HG03108 (cell line): ENCODE data around the gene RPF1.
"Not testable (repeated sequence)": the region's sequence is repeated elsewhere in the genome, so short reads cannot be mapped to it uniquely, and the experiment has no call there.

Experiments used
- ATAC-seq: cut with Tn5 transposase; IDR thresholded peaks from one replicate; pipeline ENCODE4 v1.9.1; 2021; ENCODE audit warnings: moderate library complexity; ENCODE audit not compliant: unreplicated experiment

The RPF1 gene, protein sequence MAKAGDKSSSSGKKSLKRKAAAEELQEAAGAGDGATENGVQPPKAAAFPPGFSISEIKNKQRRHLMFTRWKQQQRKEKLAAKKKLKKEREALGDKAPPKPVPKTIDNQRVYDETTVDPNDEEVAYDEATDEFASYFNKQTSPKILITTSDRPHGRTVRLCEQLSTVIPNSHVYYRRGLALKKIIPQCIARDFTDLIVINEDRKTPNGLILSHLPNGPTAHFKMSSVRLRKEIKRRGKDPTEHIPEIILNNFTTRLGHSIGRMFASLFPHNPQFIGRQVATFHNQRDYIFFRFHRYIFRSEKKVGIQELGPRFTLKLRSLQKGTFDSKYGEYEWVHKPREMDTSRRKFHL

DNA sequence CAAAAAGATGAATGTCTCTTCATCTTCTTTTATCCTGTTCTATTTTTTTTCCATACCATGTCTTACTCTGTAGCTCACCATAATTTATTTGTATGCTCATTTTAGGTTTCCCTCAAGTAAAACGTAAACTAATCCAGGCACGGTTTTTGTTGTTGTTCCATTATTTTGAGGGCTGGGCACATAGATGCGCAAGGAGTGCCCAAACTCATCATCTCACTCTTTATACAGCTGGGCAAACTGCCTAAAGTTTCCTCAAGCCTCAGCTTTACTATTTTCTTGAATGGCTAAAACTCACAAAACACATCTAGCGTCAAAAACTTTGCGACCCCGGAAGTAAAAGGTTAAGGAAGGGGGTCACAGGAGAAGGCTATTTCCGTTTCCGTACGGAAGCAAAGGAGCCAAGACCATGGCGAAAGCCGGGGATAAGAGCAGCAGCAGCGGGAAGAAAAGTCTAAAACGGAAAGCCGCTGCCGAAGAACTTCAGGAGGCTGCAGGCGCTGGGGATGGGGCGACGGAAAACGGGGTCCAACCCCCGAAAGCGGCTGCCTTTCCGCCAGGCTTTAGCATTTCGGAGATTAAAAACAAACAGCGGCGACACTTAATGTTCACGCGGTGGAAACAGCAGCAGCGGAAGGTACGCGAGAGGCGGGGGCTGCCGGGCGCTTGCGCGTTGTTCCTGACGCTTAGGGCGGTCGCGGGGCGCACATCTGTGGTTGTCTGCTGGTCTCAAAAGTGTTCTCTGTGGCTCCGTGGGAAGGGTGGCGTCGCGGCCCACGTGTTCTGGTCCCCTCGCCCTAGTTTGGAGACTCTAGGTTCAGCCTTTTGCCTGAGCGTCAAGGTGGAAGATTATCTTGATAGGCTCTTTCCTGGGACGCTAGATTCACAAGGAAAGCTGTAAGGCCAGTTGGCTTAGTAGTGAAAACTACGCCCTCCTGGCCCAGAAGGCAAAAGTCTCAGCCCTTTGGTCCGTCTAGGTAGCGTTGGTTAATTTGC is at the start of gene RPF1:
Gene RPF1 (plus strand): TSS at position 391 of the 993 bp plus-strand sequence. CDS start 16 bp downstream, at position 407.
- ATAC-seq = peak; percentile 93

- ATAC-seq = no peak
Measured at GRCh38 chr1:84430546-84430945, 48.5 kb upstream of the RPF1 start.

- ATAC-seq = peak; percentile 57
Measured at GRCh38 chr1:84433258-84434080, 45.6 kb upstream of the RPF1 start.

DNA sequence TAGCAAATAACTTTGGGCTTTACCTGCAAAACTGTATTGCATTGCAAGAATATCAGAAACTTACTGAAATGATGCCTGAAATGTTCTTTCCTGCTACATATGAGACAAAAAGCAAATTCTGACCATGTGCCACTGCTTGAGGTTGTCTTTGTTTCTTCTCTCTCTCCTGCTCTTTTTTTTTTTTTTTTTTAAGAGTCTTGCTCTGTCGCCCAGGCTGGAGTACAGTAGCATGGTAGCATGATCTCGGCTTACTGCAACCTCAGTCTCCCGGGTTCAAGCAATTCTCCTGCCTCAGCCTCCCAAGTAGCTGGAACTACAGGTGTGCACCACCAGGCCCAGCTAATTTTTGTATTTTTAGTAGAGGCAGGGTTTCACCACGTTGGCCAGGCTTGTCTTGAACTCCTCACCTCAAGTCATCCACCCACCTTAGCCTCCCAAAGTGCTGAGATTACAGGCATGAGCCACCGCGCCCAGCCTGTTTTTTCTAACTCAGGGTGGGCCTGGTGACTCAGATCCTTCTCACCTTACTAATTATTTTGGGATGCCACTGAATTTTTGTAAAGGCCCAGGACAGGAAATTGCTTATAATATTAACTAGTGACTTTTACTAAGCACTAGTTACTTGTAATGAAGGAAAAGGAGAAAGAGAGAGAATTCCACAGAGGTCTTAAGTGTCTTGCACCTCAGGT is 44.8 kb upstream of the RPF1 start:
- peak; percentile 13 for ATAC-seq

- ATAC-seq = no peak
Measured at GRCh38 chr1:84434801-84435549, 44.1 kb upstream of the RPF1 start.

DNA sequence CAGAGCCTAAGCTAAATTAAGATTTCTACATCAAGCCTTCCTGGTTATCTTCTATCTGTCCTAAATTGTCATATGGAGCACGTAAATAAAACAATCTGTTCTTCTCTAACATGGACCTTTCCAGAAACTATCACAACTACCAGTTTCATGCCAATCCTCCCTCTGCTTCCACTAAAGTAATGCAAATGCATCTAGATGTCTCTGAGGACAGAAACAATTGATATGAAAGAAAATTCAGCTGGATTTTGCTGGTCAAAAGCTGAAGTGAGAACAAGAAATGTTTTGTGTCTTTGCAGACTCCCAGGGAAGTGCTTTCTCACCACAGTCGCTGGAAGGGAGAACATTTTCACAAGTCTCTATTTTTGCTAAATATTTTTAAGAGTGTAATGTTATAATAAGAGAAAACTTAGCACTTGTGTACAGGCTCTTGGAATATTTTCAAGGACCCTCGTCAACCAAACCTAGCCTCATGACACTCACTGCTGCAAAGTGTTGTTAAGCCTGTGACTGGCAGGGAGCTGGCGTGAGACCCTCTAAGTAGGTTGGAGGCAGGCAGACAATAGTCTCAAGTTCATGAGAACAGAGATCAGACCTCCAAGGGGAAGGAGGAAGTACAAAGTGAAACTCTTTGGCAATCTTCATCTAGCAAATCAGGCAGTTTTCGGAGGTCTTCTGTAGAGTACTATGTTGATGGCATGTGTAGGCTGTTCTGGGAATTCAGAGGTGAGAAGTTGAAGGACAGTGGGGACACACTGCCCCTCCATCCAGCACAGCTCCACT is 42.0 kb upstream of the RPF1 start:
- no peak for ATAC-seq

DNA sequence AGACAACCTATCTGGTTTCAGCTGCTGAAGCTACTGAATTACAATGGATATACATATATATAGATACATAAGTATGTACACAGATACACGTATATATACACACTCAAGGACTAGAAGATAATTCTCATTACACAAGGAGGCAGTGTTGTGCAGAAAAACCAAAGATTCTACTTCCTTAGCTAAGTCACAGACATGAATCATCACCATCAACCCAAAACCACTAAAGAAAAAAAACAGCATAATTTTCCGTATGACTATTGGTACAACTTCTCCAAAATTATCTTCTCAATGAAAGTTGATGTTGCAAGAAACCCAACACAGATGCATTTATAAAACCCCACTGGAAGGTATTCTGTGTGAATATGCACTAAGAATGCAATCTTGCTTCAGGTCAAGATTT is 36.8 kb upstream of the RPF1 start:
- ATAC-seq = peak; percentile 98

DNA sequence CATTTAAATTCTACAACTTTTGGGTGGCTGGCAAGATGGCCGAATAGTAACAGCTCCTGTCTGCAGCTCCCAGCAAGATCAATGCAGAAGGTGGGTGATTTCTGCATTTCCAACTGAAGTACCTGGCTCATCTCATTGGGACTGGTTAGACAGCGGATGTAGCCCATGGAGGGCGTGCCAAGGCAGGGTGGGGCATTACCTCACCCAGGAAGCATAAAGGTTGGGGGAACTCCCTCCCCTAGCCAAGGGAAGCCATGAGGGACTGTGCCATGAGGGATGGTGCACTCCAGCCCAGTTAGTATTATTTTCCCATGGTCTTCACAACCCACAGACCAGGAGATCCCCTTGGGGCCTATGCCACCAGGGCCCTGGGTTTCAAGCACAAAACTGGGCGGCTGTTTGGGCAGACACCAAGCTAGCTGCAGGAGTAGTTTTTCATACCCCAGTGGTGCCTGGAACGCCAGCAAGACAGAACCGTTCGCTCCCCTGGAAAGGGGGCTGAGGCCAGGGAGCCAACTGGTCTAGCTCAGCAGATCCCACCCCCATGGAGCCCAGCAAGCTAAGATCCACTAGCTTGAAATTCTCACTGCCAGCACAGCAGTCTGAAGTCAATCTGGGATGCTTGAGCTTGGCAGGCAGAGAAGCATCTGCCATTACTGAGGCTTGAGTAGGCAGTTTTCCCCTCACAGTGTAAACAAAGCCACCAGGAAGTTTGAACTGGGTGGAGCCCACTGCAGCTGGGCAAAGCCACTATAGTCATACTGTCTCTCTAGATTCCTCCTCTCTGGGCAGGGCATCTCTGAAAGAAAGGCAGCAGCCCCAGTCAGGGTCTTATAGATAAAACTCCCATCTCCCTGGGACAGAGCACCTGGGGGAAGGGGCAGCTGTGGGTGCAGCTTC is 36.1 kb upstream of the RPF1 start:
- not testable (repeated sequence) for ATAC-seq

DNA sequence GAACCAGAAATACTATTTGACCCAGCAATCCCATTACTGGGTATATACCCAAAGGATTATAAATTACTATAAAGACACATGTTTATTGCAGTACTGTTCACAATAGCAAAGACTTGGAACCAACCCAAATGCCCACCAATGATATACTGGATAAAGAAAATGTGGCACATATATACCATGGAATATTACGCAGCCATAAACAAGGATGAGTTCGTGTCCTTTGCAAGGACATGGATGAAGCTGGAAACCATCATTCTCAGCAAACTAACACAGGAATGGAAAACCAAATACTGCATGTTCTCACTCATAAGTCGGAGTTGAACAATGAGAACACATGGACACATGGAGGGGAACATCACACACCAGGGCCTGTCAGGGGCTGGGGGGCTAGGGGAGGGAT is 30.4 kb upstream of the RPF1 start:
- not testable (repeated sequence) for ATAC-seq

DNA sequence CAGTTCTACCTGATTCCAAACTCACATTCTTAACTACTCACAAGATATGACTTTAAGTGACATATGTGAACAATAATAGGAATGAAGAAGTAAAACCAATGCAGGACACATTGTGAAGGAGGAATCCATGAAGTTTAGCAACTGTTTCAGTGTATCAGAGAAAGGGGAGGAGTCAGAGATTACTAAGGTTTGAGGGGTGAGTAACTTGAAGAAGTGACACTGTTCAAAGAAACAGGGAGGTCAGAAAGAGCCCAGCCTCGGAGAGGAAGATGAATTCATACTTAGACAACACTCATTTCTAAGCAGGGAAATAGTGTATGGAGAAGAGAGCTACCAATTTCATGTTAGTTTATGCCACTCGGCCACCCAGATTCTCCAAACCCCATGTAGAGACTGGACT is 28.2 kb upstream of the RPF1 start:
- ATAC-seq = no peak

DNA sequence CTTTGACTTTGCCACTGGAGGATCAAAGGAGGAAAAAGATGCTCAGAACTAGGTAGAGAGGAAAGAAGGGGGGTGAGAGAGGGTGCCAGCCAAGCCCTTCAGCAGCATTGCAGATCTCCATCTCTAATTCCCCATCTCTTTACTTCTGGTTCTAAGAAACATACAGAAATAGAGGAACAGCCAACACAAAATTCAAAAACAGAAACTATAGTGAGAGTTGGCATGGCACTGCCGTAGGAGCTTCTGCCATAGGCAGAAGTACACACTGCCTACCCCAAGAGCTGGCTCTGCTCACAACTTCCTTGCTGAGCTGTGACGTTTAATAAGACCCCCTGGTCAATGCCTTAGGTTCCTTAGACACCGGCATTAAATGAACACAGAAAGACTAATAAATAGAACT is 26.6 kb upstream of the RPF1 start:
- no peak for ATAC-seq

GRCh38 chr1:84462118-84462517 is 16.9 kb upstream of the RPF1 start:
- ATAC-seq = no peak

- no peak for ATAC-seq
Measured at GRCh38 chr1:84467298-84467697, 11.8 kb upstream of the RPF1 start.

- no peak for ATAC-seq
Measured at GRCh38 chr1:84476225-84476624, 2.8 kb upstream of the RPF1 start.

DNA sequence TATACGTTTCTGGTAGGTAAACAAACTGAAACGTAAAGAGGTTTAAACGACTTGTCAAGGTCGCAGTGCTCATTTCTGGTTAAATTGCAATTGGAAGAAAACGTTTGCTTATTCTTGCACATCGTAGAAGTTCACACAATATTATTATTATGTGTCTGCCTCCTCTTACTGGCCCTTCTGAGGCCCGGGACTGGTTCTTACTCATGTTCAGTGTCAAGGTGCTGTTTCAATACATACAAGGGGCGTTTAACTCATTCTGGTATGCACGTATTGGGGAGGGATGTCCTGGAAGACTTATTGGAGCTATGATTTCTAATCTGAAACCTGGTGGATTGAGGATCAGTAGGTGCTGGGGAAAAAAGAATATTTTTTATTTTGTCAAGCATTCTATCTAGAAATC is 932 bp downstream of the RPF1 start:
- no peak for ATAC-seq

DNA sequence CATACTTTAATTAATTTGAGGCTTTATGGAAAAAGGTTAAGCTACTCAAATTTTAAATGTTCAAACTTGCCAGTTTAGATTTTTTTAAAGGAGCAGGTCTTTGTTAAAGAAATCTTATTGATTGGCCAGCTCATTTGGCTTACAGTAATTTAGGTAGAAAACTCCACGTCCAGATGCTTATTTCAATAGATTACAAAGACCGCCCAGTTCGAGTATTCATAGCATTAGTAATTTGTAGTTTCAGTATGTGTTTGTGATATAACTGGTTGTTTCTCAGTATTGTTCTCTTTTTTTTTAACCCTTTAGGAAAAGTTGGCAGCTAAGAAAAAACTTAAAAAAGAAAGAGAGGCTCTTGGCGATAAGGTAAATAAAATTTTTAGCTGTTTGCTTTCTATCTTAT is 1.6 kb downstream of the RPF1 start:
- ATAC-seq = no peak

DNA sequence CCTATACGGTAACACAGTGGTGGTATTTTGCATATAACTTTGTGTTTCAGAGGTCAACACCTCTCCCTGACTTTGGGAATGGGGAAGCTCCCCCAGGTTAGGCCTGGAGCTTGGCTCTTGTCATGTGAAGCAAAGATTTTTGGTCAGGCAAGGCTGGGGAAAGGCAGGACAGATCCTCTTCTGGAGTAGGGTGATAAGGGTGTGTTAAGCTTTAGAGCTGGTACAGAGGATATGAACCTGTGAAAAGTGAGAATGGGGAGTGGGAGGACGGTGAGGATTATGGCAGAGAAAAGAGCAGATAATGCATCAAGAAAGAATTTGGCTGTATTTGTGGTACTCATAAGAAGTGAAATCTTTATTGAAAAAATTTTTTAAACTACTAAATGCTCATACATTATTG is 2.3 kb downstream of the RPF1 start:
- ATAC-seq = no peak

GRCh38 chr1:84488107-84488506 is 9.0 kb downstream of the RPF1 start:
- no peak for ATAC-seq
